Peyer's patch (tissue), 4 donors: ENCODE data around the gene ADAMTS18. TPM values are rescaled to one million over a fixed set of nuclear protein-coding genes. Genes with fewer than 3 reads are reported as not detected.
"Not testable (repeated sequence)": the region's sequence is repeated elsewhere in the genome, so short reads cannot be mapped to it uniquely, and the experiment has no call there.

Experiments used
- DNase-seq, 3 donors: peaks; one replicate each; pipeline ENCODE4 v3.0.0-alpha.2; 2017 to 2019
- H3K27ac ChIP-seq, 4 donors: fragments of 200-600 bp; sonication (generic); one replicate each; pipeline ENCODE4 v1.5.1; 2016 to 2019
- H3K27me3 ChIP-seq, 2 donors: fragments of 200-600 bp; sonication (generic); one replicate each; pipeline ENCODE4 v1.5.1; 2019
- H3K36me3 ChIP-seq, 3 donors: fragments of 200-600 bp; sonication (generic); one replicate each; pipeline ENCODE4 v1.5.1; 2016 to 2019
- H3K4me1 ChIP-seq, 4 donors: fragments of 200-600 bp; sonication (generic); one replicate each; pipeline ENCODE4 v1.5.1; 2016 to 2019
- H3K4me3 ChIP-seq, 4 donors: fragments of 200-600 bp; sonication (generic); 1 replicate in 3 of 4; 2 replicates in 1 of 4; pipeline ENCODE4 v1.5.1; 2016 to 2019; ENCODE audit warnings: mild to moderate bottlenecking in 1 of 4
- H3K9me3 ChIP-seq, 4 donors: fragments of 200-600 bp; sonication (generic); one replicate each; pipeline ENCODE4 v1.5.1; 2016 to 2019; ENCODE audit warnings: mild to moderate bottlenecking in 1 of 4
- CTCF ChIP-seq, 6 experiments: fragments of 450-650 bp in 4 of 6; fragments of 200-600 bp in 2 of 6; sonication (generic) in 1 of 6; IDR thresholded peaks; one replicate each; pipeline ENCODE4 v1.5.1; 2017 to 2019; ENCODE audit warnings: antibody characterized with exemption in 6 of 6, mild to moderate bottlenecking in 3 of 6, moderate library complexity in 1 of 6
- POLR2A ChIP-seq, 2 donors: fragments of 450-650 bp; IDR thresholded peaks; one replicate each; pipeline ENCODE4 v1.5.1; 2017; ENCODE audit warnings: antibody characterized with exemption in 2 of 2, mild to moderate bottlenecking in 2 of 2, moderate library complexity in 2 of 2
- total RNA-seq, 4 donors: library from RNA; depleted of rRNA; stranded (reverse); fragments of >200 nt; gene quantifications; one replicate each; pipeline ENCODE4 v1.1.0, GENCODE V29; 2016

The ADAMTS18 gene
- total RNA-seq, 4 donors from 2014 or later: 0.27 to 2.5 TPM; not detected in 2

GRCh38 chr16:77273815-77274214, 161.0 kb downstream of the ADAMTS18 start:
- H3K27me3 ChIP-seq: no peaks in the 10 kb centered on the region
- no peak for DNase-seq
- H3K9me3 ChIP-seq: no peaks in the 10 kb centered on the region
- no peak overlapping the region for H3K4me3 ChIP-seq
- no peaks in the 10 kb centered on the region for H3K36me3 ChIP-seq
- no peak for TF ChIP-seq POLR2A (IDR thresholded peaks at IDR 0.05)
- TF ChIP-seq CTCF (IDR thresholded peaks at IDR 0.05): no peak
- H3K27ac ChIP-seq: no peak overlapping the region
- no peaks in the 10 kb centered on the region for H3K4me1 ChIP-seq

- no peak overlapping the region for H3K27ac ChIP-seq
- H3K27me3 ChIP-seq: no peaks in the 10 kb centered on the region
- H3K9me3 ChIP-seq: no peaks in the 10 kb centered on the region
- DNase-seq: no peak
- no peak for TF ChIP-seq POLR2A (IDR thresholded peaks at IDR 0.05)
- TF ChIP-seq CTCF (IDR thresholded peaks at IDR 0.05): no peak
- no peaks in the 10 kb centered on the region for H3K36me3 ChIP-seq
- no peaks in the 10 kb centered on the region for H3K4me1 ChIP-seq
- no peak overlapping the region for H3K4me3 ChIP-seq
Observed at GRCh38 chr16:77271532-77272426, 163.1 kb downstream of the ADAMTS18 start.

GRCh38 chr16:77266185-77266584, 168.6 kb downstream of the ADAMTS18 start:
- H3K27me3 ChIP-seq, H3K9me3 ChIP-seq, H3K4me3 ChIP-seq, H3K27ac ChIP-seq, DNase-seq, H3K36me3 ChIP-seq, H3K4me1 ChIP-seq: not testable (repeated sequence)

GRCh38 chr16:77262971-77263370, 171.9 kb downstream of the ADAMTS18 start:
- no peak for DNase-seq
- no peak for TF ChIP-seq POLR2A (IDR thresholded peaks at IDR 0.05)
- TF ChIP-seq CTCF (IDR thresholded peaks at IDR 0.05): no peak
- H3K27ac ChIP-seq: no peak overlapping the region
- H3K4me1 ChIP-seq: no peaks in the 10 kb centered on the region
- no peak overlapping the region for H3K4me3 ChIP-seq
- H3K36me3 ChIP-seq: no peaks in the 10 kb centered on the region
- H3K27me3 ChIP-seq: no peaks in the 10 kb centered on the region
- no peaks in the 10 kb centered on the region for H3K9me3 ChIP-seq

GRCh38 chr16:77250400-77250799, 184.4 kb downstream of the ADAMTS18 start:
- no peaks in the 10 kb centered on the region for H3K27me3 ChIP-seq
- TF ChIP-seq CTCF (IDR thresholded peaks at IDR 0.05) (no peak), POLR2A (IDR thresholded peaks at IDR 0.05) (no peak)
- H3K4me3 ChIP-seq: no peak overlapping the region
- DNase-seq: no peak
- no peak overlapping the region for H3K27ac ChIP-seq
- no peaks in the 10 kb centered on the region for H3K36me3 ChIP-seq
- no peaks in the 10 kb centered on the region for H3K9me3 ChIP-seq
- no peaks in the 10 kb centered on the region for H3K4me1 ChIP-seq

GRCh38 chr16:77246150-77246549, 188.7 kb downstream of the ADAMTS18 start:
- no peaks in the 10 kb centered on the region for H3K9me3 ChIP-seq
- H3K4me3 ChIP-seq: no peak overlapping the region
- H3K27me3 ChIP-seq: no peaks in the 10 kb centered on the region
- H3K27ac ChIP-seq: no peak overlapping the region
- H3K36me3 ChIP-seq: no peaks in the 10 kb centered on the region
- TF ChIP-seq POLR2A (IDR thresholded peaks at IDR 0.05) (no peak), CTCF (IDR thresholded peaks at IDR 0.05) (no peak)
- DNase-seq: no peak
- H3K4me1 ChIP-seq: no peaks in the 10 kb centered on the region

GRCh38 chr16:77242471-77242870, 192.4 kb downstream of the ADAMTS18 start:
- DNase-seq, H3K4me1 ChIP-seq, H3K27me3 ChIP-seq, H3K4me3 ChIP-seq, H3K27ac ChIP-seq, H3K36me3 ChIP-seq, H3K9me3 ChIP-seq: not testable (repeated sequence)
